ENCODE measurements around the gene SCNM1.
"Not testable (repeated sequence)": the region's sequence is repeated elsewhere in the genome, so short reads cannot be mapped to it uniquely, and the experiment has no call there.

The SCNM1 gene

DNA sequence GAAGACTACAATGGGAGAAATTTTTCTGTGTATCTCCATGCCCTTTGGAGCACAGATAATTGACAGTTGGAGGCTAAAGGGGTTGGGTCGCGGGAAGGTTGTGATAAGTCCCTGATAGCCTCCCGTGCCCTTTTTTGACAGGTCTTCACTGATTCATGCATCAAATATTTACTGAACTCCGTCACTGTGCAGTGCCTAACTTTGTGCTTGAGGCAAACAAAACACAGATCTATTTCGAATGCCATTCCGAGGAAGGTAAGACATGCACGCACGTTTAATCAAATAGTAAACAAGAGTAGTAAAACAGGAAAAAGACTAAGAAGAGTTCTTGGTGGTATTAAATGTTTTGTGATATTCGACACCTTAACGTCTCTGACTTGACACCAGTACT is 31.9 kb downstream of the SCNM1 start:
- DNase-seq (ENCODE audit: insufficient read length): no peak
- FAIRE-seq: no peak
- TF ChIP-seq TAF1 (IDR thresholded peaks at IDR 0.05; ENCODE audit: borderline replicate concordance, low read depth, low read length) (no peak), POLR2A (IDR thresholded peaks at IDR 0.05; ENCODE audit: low read depth, low read length) (no peak), POLR2AphosphoS5 (IDR thresholded peaks at IDR 0.05; ENCODE audit: low read depth, low read length) (no peak)

DNA sequence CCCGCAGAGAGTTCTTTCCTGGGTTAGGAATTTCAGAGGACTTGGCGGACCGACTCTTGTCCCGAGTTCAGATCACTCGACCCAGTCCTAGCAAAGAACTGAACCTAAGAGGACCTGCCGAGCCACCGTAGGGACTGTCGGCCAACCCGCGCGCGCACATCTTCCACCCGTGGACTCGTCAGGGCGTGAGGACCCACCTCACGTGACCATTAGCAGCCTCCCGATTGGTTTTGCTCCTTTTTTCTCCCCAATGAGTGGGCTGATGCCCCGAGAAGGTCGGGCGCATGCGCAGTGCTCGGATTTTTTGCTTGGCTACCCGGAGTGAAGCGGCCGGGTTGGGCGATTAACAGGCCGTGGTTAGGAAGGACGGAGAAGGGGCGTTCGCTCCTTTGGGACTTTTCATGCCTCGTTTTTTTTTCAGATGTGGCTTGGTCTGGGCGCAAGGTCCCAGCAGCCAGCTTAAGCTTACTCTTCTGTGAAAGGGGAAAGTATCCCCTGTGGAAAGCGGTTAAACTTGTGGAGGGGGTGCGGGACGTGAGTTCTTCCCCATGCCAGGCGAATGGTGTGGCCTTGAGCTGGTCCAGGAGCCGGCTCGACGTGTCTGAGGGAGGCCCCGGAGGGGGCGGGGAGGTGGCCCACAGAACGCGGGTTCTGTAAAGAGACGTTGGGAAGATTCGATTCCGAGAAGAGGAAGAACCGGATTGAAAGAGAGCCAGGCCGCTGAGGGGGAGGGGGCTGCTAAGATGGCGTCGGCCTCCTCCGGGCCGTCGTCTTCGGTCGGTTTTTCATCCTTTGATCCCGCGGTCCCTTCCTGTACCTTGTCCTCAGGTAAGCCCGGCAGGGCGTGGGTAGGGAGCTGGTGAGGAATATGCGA is 32.5 kb downstream of the SCNM1 start, which contains the start of gene PIP5K1A:
Gene PIP5K1A (plus strand): TSS at position 299 of the 874 bp plus-strand sequence. CDS start 445 bp downstream, at position 744.
- TF ChIP-seq POLR2AphosphoS5 (IDR thresholded peaks at IDR 0.05; ENCODE audit: low read depth, low read length): peak; percentile 77; the same call in 1 of the 2 replicates
- peak; percentile 75; the same call in 1 of the 2 replicates for TF ChIP-seq POLR2A (IDR thresholded peaks at IDR 0.05; ENCODE audit: low read depth, low read length)
- TF ChIP-seq TAF1 (IDR thresholded peaks at IDR 0.05; ENCODE audit: borderline replicate concordance, low read depth, low read length): peak; percentile 76
- peak; percentile 93 for FAIRE-seq
- DNase-seq (ENCODE audit: insufficient read length): peak; percentile 99

DNA sequence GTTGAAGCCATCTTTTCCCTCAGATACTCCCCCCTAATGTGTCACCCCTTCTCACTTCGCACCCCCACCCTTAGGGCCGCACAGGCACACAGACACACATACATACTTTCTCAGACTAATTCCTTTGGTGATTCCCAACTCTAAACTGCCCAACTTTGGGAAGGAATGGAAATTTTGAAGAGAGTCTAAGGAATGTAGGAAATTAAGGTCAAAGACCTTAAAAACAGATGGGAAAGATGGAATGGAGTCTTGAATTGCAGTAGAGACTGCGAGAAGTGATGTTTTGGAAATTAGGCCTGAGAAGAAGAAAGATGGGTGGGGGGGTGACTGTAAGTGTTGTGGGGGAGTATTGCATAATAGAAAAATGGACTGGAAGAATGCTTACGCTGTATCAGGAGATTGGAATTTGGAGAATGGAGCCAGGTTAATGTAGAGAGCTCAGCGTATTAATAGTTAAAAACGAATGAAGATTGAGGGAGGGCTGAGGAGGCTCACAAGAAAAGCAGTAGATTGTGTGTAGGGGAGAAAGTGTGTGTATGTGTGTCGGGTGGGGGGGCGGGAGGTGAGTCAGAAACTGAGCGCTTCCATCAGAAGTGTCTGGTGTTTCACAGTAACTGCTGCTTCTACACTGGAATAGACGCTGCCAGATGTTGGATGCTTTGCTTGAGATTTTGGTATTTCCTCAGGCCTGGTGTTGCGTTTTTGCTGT is 34.1 kb downstream of the SCNM1 start:
- DNase-seq (ENCODE audit: insufficient read length) (no peak), FAIRE-seq (no peak)
- no peak for TF ChIP-seq POLR2AphosphoS5 (IDR thresholded peaks at IDR 0.05; ENCODE audit: low read depth, low read length)
- no peak for TF ChIP-seq POLR2A (IDR thresholded peaks at IDR 0.05; ENCODE audit: low read depth, low read length)
- no peak for TF ChIP-seq TAF1 (IDR thresholded peaks at IDR 0.05; ENCODE audit: borderline replicate concordance, low read depth, low read length)

DNA sequence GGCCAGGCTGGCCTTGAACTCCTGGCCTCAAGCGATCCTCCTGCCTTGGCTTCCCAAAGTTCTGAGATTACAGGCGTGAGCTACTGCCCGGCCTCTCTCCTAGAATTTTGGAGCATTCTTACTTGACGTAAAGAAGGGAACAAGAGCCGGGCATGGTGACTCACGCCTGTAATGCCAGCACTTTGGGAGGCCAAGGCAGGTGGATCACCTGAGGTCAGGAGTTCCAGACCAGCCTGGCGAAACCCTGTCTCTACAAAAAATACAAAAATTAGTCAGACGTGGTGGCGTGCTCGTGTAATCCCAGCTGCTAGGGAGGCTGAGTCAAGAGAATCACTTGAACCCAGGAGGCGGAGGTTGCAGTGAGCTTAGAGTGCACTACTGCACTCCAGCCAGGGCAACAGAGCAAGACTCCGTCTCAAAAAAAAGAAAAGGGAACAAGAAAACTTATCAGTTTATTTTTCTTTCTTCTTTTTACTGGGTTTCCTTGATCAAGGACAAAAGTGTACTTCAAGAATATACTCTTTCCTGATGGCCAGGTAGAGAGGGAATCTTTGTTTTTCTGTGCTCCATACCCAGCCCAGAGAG is 39.5 kb downstream of the SCNM1 start:
- not testable (repeated sequence) for DNase-seq (ENCODE audit: insufficient read length); FAIRE-seq

DNA sequence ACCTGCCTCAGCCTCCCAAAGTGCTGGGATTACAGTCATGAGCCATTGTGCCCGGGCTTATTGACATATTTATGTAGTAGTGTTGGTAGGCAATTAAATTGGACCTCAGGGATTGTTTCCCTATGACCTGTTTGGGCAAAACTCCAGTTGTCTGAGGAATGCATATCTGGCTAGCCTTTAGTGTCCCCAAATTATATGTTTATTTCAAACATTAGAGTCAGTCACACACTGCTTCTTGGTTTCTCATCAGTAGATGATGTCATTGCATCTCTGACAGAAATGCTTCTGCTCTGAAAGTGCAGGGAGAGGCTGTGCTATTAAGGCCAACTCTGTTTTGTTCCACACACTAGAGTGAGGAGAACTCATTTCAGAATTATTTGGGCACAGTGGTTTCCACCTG is 44.9 kb downstream of the SCNM1 start:
- FAIRE-seq (no peak), DNase-seq (ENCODE audit: insufficient read length) (no peak)
- TF ChIP-seq POLR2A (IDR thresholded peaks at IDR 0.05; ENCODE audit: low read depth, low read length) (no peak), POLR2AphosphoS5 (IDR thresholded peaks at IDR 0.05; ENCODE audit: low read depth, low read length) (no peak), TAF1 (IDR thresholded peaks at IDR 0.05; ENCODE audit: borderline replicate concordance, low read depth, low read length) (no peak)

DNA sequence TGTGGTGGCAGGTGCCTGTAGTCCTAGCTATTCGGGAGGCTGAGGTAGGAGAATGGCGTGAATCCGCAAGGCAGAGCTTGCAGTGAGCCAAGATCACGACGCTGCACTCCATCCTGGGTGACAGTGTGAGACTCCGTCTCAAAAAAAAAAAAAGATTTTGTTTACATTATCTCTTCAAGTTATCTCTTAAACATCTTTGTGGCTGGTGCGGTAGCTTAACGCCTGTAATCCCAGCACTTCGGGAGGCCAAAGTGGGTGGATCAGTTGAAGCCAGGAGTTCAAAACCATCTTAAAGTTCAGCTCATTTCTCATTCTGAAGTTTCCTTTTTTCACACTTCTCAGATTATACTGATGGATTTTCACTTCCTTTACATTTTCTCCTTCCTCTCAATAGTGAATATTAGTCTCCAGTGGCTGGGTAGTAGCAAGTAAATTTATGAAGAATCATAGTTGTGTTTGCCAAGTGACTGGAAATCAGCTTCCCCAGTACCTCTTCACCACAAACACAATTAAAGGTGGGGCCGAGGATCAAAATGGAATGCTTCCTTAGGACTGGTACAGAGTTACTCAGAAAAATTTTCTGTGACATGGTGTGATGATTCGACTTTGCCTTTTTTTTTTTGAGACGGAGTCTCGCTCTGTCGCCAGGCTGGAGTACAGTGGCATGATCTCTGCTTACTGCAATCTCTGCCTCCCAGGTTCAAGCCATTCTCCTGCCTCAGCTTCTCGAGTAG is 46.2 kb downstream of the SCNM1 start:
- FAIRE-seq (no peak), DNase-seq (ENCODE audit: insufficient read length) (no peak)
- TF ChIP-seq POLR2AphosphoS5 (IDR thresholded peaks at IDR 0.05; ENCODE audit: low read depth, low read length) (no peak), TAF1 (IDR thresholded peaks at IDR 0.05; ENCODE audit: borderline replicate concordance, low read depth, low read length) (no peak), POLR2A (IDR thresholded peaks at IDR 0.05; ENCODE audit: low read depth, low read length) (no peak)

DNA sequence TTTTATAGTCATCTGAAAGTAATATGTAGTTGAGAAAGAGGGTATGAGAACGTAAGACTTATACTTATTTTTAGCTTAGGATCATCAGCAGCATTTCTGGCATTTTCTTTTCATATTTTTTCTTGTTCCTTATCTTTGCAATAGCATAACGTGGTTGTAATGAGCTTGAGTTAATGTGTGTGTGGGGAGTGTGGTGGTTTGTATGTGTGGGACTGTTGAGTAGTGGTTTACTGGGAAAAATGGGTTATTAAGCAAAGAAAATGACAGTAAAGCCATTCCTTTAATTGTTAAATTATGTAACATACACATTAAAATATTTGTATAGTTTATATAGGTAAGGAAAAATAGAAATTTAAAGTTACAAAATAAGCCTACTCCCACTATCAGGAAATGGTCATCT is 47.6 kb downstream of the SCNM1 start:
- TF ChIP-seq POLR2A (IDR thresholded peaks at IDR 0.05; ENCODE audit: low read depth, low read length) (no peak), POLR2AphosphoS5 (IDR thresholded peaks at IDR 0.05; ENCODE audit: low read depth, low read length) (no peak)
- FAIRE-seq: no peak
- no peak for DNase-seq (ENCODE audit: insufficient read length)

Data from GM12892 (cell line).